Astrocyte of the spinal cord (primary cell): Measurements from ENCODE around the gene SUSD4.

Experiments used
- DNase-seq: peaks from one replicate; pipeline ENCODE4 v3.0.0; 2011; ENCODE audit warnings: low read depth, low spot score
- H3K4me3 ChIP-seq: 2 replicates; pipeline ENCODE4 v1.5.1; 2011; ENCODE audit warnings: low read depth, mild to moderate bottlenecking, low read length, moderate library complexity
- in situ Hi-C: cut with HindIII; loops from 2 replicates; pipeline ENCODE4 v1.10.0; 2017; ENCODE audit warnings: low sequenced_read_pairs
- TF ChIP-seq, protein P1 (sequence below): IDR thresholded peaks from 2 replicates; pipeline ENCODE4 v1.5.1; 2012; ENCODE audit warnings: low read depth, mild to moderate bottlenecking, low read length, inconsistent platforms

SUSD4 gene

DNA sequence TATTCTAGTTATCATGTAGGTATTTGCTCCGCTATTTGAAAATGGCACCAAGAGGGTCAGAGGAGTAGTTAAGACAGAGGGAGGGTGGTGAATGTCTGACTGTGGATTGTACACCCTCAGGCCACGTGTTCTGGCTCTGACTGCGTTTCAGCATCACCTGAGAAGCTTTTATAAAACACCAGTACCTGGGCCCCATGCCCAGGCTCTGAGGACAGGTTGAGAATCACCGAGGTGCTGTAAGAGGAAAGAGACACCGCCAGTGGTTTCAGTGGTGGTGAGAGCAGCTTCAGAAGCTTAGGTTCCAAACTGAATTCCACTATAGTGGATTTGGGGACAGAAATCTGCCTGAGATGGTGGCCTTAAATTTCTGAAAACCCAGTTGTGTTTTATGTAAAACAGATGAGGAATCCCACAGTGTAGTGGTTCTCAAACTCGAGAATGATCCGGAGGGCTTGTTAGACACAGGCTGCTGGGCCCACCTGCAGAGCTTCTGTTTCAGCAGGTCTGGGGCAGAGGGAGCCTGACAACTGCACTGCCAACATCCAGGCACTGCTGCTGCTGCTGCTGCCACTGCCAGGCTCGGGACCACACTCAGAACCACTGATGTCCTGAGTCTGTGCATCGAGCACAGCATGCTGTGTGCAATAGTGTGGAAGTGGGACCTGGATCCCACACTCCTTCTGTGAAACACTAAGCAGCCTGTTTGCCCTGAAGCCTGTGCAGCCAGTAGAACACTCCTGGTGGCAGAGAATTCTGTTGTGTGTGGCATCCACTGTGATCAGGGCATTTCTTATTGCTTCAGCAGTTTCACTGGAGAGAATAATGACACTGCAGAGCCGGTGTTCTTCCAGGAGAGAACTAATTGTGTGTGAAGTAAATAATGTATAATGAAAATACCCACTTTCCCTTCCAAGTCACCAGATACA is 98.7 kb downstream of the SUSD4 start:
- in situ Hi-C loops = no loop called here
- no peak for DNase-seq
- TF ChIP-seq, protein P1, sequence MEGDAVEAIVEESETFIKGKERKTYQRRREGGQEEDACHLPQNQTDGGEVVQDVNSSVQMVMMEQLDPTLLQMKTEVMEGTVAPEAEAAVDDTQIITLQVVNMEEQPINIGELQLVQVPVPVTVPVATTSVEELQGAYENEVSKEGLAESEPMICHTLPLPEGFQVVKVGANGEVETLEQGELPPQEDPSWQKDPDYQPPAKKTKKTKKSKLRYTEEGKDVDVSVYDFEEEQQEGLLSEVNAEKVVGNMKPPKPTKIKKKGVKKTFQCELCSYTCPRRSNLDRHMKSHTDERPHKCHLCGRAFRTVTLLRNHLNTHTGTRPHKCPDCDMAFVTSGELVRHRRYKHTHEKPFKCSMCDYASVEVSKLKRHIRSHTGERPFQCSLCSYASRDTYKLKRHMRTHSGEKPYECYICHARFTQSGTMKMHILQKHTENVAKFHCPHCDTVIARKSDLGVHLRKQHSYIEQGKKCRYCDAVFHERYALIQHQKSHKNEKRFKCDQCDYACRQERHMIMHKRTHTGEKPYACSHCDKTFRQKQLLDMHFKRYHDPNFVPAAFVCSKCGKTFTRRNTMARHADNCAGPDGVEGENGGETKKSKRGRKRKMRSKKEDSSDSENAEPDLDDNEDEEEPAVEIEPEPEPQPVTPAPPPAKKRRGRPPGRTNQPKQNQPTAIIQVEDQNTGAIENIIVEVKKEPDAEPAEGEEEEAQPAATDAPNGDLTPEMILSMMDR = no peak
- H3K4me3 ChIP-seq = no peak overlapping the region

DNA sequence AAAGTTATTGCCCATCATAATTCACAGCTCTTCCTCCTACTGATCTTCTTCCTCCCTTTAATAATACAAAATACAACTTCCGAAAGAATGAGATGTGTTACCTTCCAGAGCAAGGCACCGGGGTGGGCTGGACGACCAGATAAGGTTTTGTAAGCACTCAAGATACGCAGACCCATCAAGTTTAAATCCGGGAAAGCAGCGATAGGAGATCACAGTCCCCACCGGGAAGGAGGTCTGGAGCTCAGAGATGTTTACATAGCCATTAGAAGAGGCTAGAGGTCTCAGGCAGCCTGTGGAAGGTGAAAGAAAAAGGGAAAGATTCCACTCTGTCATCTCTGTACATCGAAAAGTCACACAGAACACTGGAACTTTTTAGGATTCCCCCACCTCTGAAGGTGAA is 99.4 kb downstream of the SUSD4 start:
- DNase-seq = no peak
- no peak overlapping the region for H3K4me3 ChIP-seq
- in situ Hi-C loops = no loop called here
- TF ChIP-seq, protein P1 = no peak

DNA sequence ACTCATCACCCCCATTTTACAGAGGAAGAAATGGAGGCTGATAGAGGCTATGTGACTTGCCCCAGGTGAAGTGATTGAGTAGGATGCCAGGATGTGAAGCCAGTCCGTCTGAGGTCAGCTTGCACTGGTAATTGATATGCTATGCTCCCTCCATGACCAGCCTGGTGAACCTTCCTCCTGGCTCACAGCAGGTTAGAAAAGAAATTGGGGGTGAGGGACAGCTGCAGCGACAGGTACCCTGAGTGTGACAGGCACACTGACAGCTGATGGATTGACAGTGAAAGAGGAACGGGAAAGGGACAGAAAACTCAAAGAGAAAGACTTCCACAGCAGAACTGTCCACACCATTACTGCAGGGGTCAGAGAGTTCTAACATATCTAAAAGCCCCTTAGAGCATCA is 102.1 kb downstream of the SUSD4 start:
- in situ Hi-C loops = no loop called here

DNA sequence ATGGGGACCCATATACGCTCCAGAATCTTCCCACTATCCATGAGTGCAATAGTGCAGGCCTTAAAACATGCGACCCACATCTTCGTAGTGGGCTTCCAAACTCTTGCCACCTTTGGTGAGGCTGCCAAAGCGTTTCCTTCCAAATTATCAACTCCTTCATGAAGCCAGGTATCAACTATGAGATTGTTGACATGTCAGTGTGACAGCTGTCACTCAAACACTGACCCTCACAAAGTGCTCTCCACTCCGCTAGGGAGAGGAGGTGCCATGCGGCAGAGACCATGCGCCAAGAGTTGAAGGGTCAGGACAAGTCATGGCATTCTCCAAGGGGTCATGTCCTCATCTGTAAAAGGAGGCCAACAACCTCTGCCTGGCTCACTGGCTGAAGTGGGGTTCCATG is 103.3 kb downstream of the SUSD4 start:
- no peak overlapping the region for H3K4me3 ChIP-seq
- TF ChIP-seq, protein P1 = no peak
- in situ Hi-C loops = no loop called here
- DNase-seq = no peak

More for the DNA sequence above, 102.1 kb downstream of the SUSD4 start:
- TF ChIP-seq, protein P1 = no peak
- H3K4me3 ChIP-seq = no peak overlapping the region
- no peak for DNase-seq

DNA sequence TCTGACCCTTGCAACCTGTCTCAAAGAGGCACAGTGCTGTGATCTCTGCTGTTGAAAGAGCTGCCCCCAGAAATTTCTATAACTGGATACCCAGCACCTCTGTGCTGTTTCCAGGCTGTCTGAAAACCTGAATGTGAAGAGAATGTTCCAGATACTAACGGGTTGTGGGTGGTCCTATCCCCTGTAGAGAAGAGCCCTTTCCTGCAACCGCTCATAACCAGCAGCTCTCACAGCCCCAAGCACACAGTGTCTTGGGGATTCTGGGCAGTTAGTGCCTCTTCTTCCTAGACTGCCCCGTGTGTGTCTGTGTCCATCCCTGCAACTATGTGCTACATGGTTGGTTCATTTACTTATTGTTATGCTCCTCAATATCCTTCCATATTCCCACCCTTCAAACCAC is 104.5 kb downstream of the SUSD4 start:
- no peak for DNase-seq
- no peak overlapping the region for H3K4me3 ChIP-seq
- TF ChIP-seq, protein P1 = no peak
- in situ Hi-C loops = no loop called here

DNA sequence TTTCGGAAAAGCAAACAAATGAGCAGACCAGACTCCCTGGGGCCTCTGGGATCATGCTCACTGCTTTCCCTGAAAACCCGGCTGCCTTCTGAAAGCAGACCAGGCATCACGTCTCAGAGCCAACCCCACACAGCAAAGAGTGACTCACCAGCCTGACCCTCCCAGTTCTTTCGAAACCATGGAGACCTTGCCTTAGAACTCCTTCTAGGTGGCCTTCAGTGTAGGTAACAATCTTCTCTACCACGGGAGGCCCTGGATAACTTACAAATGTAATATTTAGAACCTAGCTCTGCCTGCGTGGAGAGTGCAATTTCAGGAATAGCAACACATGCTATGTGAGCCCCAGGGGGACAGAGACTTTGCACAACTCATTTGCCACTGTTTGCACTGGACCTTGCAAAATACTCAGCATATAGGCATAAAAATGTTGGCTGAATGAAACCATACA is 105.2 kb downstream of the SUSD4 start:
- in situ Hi-C loops = no loop called here
- peak; percentile 55 for DNase-seq
- TF ChIP-seq, protein P1 = no peak
- no peak overlapping the region for H3K4me3 ChIP-seq
